NT2/D1 (cell line): Measurements from ENCODE around the gene ACBD6.

ENCODE experiments used
- DNase-seq: peaks from one replicate; pipeline ENCODE4 v3.0.0-alpha.2; 2011; ENCODE audit warnings: low read depth, low spot score
- H3K27me3 ChIP-seq: 2 replicates; pipeline ENCODE4 v1.6.0; 2011; ENCODE audit warnings: mild to moderate bottlenecking; ENCODE audit not compliant: insufficient read length, insufficient read depth
- H3K36me3 ChIP-seq: 2 replicates; pipeline ENCODE4 v1.6.1; 2011; ENCODE audit warnings: mild to moderate bottlenecking, low read length, mixed read lengths; ENCODE audit not compliant: insufficient read depth, insufficient read length
- H3K4me1 ChIP-seq: 2 replicates; pipeline ENCODE4 v1.5.1; 2011; ENCODE audit not compliant: insufficient read depth, insufficient read length
- H3K4me3 ChIP-seq: 2 replicates; pipeline ENCODE4 v1.5.1; 2011; ENCODE audit warnings: low read depth; ENCODE audit not compliant: insufficient read length
- H3K9ac ChIP-seq: 2 replicates; pipeline ENCODE4 v1.6.0; 2011; ENCODE audit warnings: low read depth; ENCODE audit not compliant: insufficient read length
- H3K9me3 ChIP-seq: 2 replicates; pipeline ENCODE4 v1.5.1; 2011; ENCODE audit warnings: mild to moderate bottlenecking, low read length; ENCODE audit not compliant: insufficient read depth
- SUZ12 ChIP-seq: IDR thresholded peaks from 2 replicates; pipeline ENCODE4 v1.6.1; 2011; ENCODE audit not compliant: insufficient read length, insufficient read depth; ENCODE audit errors: extremely low read depth
- YY1 ChIP-seq: IDR thresholded peaks from 2 replicates; pipeline ENCODE4 v1.6.1; 2011; ENCODE audit not compliant: insufficient read length, insufficient read depth
- ZNF274 ChIP-seq: IDR thresholded peaks from 2 replicates; pipeline ENCODE4 v1.6.1; 2011; ENCODE audit warnings: mild to moderate bottlenecking, low read depth, low read length

ACBD6 gene

DNA sequence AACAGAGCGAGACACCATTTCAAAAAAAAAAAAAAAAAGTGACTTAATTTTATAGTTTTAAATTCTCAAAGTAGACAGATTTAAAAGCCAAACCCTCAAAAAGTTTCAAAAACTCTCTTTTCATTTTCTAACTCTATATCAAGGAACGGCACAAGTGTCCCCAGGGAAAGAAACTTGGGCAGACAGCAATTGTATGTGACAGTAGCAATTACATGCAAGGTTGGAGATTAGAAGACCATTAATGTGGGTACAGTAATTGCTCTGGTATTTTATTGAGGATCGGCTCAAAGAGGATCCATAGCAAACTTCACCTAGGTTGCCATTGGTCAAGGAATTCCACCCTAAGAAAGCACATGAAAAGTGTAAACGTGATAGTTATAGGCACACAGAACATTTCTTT is 46.2 kb downstream of the ACBD6 start:
- H3K4me1 ChIP-seq = no peaks in the 10 kb centered on the region
- no peak overlapping the region for H3K9ac ChIP-seq
- H3K4me3 ChIP-seq = no peak overlapping the region
- H3K27me3 ChIP-seq = no peaks in the 10 kb centered on the region
- no peak for TF ChIP-seq ZNF274
- TF ChIP-seq SUZ12 = no peak
- TF ChIP-seq YY1 = no peak
- no peak for DNase-seq
- H3K9me3 ChIP-seq = peaks cover 10% of the 10 kb centered on the region
- peaks cover 7% of the 10 kb centered on the region for H3K36me3 ChIP-seq

DNA sequence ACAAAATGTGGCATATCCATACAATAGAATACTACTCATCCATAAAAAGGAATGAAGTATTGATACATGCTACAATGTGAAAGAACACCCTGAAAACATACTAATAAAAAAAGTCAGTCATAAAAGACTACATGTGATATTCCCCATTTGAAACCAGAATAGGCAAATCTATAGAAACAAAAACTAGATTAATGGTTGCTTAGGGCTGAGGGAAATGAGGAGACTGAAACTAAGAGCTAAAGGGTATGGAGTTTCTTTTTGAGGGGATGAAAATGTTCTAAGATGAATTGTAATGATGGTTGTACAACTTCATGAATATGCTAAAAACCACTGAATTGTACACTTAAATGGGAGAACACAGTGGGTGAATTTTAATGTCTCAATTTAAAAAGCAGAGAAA is 50.9 kb downstream of the ACBD6 start:
- H3K4me3 ChIP-seq = no peak overlapping the region
- no peak for TF ChIP-seq SUZ12
- TF ChIP-seq YY1 = no peak
- TF ChIP-seq ZNF274 = no peak

GRCh38 chr1:180444522-180444921 is 57.9 kb downstream of the ACBD6 start:
- H3K4me3 ChIP-seq = no peak overlapping the region
- no peaks in the 10 kb centered on the region for H3K9me3 ChIP-seq
- DNase-seq = no peak
- H3K27me3 ChIP-seq = no peaks in the 10 kb centered on the region
- no peaks in the 10 kb centered on the region for H3K4me1 ChIP-seq
- no peak overlapping the region for H3K9ac ChIP-seq
- TF ChIP-seq YY1 = no peak
- TF ChIP-seq ZNF274 = no peak
- TF ChIP-seq SUZ12 = no peak
- no peaks in the 10 kb centered on the region for H3K36me3 ChIP-seq

More for the DNA sequence above, 50.9 kb downstream of the ACBD6 start:
- H3K9me3 ChIP-seq = peaks cover 10% of the 10 kb centered on the region
- no peak for DNase-seq
- H3K9ac ChIP-seq = no peak overlapping the region
- no peaks in the 10 kb centered on the region for H3K27me3 ChIP-seq
- H3K36me3 ChIP-seq = no peaks in the 10 kb centered on the region
- H3K4me1 ChIP-seq = no peaks in the 10 kb centered on the region

DNA sequence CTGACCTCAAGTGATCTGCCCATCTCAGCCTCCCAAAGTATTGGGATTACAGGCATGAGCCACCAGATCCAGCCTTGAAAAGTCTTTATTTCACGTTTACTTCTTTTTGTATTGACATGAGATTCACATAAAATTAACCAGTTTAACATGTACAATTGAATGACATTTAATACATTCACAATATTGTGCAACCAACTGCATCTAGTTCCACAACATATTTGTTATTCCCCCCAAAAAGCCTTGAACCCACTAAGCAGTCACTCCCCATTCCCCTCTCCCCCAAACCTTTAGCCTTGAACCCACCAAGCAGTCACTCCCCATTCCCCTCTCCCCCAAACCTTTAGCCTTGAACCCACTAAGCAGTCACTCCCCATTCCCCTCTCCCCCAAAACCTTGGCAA is 62.0 kb downstream of the ACBD6 start:
- Histone ChIP-seq H3K36me3 (peaks cover 6% of the 10 kb centered on the region), H3K27me3 (no peaks in the 10 kb centered on the region), H3K4me3 (no peak overlapping the region), H3K9ac (no peak overlapping the region), H3K9me3 (no peaks in the 10 kb centered on the region), H3K4me1 (no peaks in the 10 kb centered on the region)
- TF ChIP-seq ZNF274 (no peak), SUZ12 (no peak), YY1 (no peak)
- no peak for DNase-seq

- TF ChIP-seq YY1 (no peak), ZNF274 (no peak), SUZ12 (no peak)
- peaks cover 6% of the 10 kb centered on the region for H3K36me3 ChIP-seq
- H3K9ac ChIP-seq = no peak overlapping the region
- H3K27me3 ChIP-seq = no peaks in the 10 kb centered on the region
- H3K9me3 ChIP-seq = no peaks in the 10 kb centered on the region
- H3K4me1 ChIP-seq = no peaks in the 10 kb centered on the region
- no peak for DNase-seq
- no peak overlapping the region for H3K4me3 ChIP-seq
Measured at GRCh38 chr1:180435566-180435965, 66.8 kb downstream of the ACBD6 start.

- TF ChIP-seq SUZ12 = no peak
- peaks cover 6% of the 10 kb centered on the region for H3K36me3 ChIP-seq
- H3K9me3 ChIP-seq = no peaks in the 10 kb centered on the region
- H3K4me1 ChIP-seq = no peaks in the 10 kb centered on the region
- H3K4me3 ChIP-seq = no peak overlapping the region
- no peak overlapping the region for H3K9ac ChIP-seq
- no peak for DNase-seq
- H3K27me3 ChIP-seq = no peaks in the 10 kb centered on the region
Measured at GRCh38 chr1:180433873-180434272, 68.5 kb downstream of the ACBD6 start.

DNA sequence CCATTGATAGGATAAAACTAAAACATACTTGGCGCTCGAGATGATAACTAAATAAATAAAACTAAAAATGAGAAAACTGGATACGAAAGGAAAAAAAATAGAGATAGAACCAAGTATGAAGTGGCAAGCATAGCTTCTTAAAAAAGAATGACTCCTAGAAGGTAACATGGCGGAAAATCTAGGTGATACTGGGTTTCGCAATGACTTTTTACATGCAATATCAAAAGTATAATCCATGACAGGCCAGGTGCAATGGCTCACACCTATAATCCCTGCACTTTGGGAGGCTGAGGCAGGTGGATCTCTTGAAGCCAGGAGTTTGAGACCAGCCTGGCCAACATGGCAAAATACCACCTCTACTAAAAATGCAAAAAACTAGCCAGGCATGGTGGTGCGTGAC is 70.7 kb downstream of the ACBD6 start:
- Histone ChIP-seq H3K9me3 (no peaks in the 10 kb centered on the region), H3K36me3 (peaks cover 4% of the 10 kb centered on the region), H3K9ac (no peak overlapping the region), H3K4me1 (no peaks in the 10 kb centered on the region), H3K27me3 (no peaks in the 10 kb centered on the region), H3K4me3 (no peak overlapping the region)
- no peak for DNase-seq
- no peak for TF ChIP-seq YY1
